Stimulated activated CD8-positive, alpha-beta memory T cell treated with anti-CD3 and anti-CD28 coated beads, Interleukin-15, amount 100 ng/mL, for 4 hours (primary cell): Measurements from ENCODE around the gene GRWD1.

ENCODE experiments used
- DNase-seq, 2 donors: peaks; one replicate each; pipeline ENCODE4 v3.0.0-alpha.2; 2020; ENCODE audit warnings: low read depth in 2 of 2

The GRWD1 gene

GRCh38 chr19:48424694-48425219 is 21.0 kb upstream of the GRWD1 start:
- no peak for DNase-seq

DNA sequence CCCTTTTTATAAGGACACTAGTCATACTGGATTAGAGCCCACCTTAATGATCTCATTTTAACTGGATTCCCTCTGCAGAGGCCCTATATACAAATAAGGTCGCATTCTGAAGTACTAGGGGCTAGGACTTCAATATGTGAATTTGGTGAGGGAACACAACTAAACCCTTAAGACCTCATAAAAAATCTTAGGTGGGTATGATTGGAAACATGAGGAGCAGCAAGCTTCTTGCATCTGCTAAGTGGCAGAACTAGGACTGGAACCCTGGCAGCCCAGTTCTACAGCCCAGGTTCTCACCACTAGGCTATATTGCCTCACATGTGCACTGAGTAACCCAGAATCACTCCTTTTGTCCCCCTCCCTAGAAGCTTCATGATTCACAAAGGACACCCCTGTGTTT is 17.1 kb upstream of the GRWD1 start:
- DNase-seq, result no peak

DNA sequence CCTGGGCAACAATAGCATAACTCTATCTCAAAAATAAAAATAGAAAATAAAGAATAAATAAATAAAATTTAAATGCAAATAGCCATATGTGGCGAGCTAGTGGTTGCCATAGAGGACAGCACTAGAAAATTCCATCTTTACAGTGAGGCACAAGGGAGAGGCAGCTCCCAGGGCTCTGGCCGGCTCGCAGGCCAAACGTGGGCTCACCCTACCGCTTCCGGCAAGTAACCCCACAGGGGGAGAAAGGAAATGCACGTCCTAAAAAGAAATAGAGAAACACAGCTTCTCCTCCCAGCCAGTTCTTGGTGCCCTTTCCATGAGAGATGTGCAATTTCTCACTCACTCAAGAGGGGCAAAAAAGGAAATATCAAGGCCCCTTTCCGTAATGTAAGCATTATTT is 12.4 kb upstream of the GRWD1 start:
- DNase-seq, result no peak

GRCh38 chr19:48436586-48436985 is 9.2 kb upstream of the GRWD1 start:
- DNase-seq, result no peak

- DNase-seq, result no peak
Observed at GRCh38 chr19:48441360-48442050, 4.3 kb upstream of the GRWD1 start.

- DNase-seq, result no peak
Observed at GRCh38 chr19:48442116-48443035, 3.4 kb upstream of the GRWD1 start.

- DNase-seq, result no peak
Observed at GRCh38 chr19:48443256-48443655, 2.5 kb upstream of the GRWD1 start.

DNA sequence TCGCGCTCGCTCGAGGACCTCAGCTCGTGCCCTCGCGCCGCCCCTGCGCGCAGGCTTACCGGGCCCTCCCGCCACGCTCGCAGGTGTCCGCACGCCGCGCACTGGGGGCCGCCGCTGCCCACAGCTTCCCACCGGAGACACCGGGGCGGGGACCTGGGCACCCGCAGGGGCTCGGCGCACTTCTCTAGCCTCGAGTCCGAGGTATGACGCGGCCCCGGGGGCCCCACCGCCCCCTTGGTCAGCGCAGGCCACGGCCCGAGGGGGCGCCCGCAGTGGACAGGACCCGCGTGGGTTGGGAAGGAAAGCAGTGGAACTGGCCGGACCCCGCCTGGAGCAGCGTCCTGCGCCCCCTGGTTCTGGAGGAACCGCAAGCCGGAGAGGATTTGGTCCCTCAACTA is 2.1 kb upstream of the GRWD1 start:
- DNase-seq, result no peak

- DNase-seq, result no peak
Observed at GRCh38 chr19:48444129-48444935, 1.5 kb upstream of the GRWD1 start.

DNA sequence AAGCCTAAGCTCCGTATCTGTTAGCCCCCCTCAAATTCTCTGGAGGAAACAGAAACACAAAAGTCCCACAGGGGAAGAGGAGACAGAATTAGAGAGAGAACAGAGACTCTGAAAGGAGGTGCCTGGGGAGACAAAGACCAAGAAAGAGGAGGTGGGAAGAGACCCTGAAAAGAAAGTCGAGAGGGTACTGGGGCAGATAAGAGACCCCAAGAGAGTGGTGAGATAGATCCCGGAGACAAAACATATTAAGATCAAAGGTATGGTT is 915 bp upstream of the GRWD1 start:
- DNase-seq, result no peak

- DNase-seq, result no peak
Observed at GRCh38 chr19:48445256-48445605, 552 bp upstream of the GRWD1 start.

DNA sequence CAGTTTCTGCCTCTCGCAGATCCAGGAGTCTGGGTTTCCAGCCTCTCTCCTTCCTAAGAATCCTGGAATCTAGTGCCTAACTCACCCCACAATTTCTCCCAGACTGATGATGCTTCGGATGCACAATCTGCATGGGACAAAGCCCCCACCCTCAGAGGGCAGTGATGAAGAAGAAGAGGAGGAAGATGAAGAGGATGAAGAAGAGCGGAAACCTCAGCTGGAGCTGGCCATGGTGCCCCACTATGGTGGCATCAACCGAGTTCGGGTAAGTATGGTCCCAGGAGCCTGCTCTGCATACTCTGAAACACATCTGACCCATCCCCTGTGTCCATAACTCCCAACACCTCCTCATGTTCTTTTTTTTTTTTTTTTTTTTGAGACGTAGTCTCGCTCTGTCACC is 796 bp downstream of the GRWD1 start:
- no peak for DNase-seq

DNA sequence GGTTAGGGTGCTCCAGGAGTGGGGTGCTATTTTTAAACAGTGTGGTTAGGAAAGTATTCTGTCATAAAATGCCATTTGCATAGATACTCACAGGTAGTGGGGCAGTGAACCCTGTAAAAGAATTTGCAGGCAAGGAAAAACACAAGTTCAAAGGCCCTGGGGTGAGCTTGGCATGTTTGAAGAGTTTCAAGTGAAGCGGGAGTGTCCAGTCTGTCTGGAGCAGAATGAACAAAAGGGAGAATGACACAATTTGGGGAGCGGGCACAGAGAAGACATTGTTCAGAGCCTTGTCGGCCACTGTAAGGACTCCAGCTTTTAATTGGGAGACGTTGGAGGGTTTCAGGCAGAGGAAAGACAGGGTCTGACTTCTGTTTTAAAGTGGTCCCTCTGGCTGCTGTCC is 2.8 kb downstream of the GRWD1 start:
- DNase-seq, result no peak

- DNase-seq, result no peak
Observed at GRCh38 chr19:48450441-48450840, 4.7 kb downstream of the GRWD1 start.

- DNase-seq, result no peak
Observed at GRCh38 chr19:48450863-48451262, 5.1 kb downstream of the GRWD1 start.

DNA sequence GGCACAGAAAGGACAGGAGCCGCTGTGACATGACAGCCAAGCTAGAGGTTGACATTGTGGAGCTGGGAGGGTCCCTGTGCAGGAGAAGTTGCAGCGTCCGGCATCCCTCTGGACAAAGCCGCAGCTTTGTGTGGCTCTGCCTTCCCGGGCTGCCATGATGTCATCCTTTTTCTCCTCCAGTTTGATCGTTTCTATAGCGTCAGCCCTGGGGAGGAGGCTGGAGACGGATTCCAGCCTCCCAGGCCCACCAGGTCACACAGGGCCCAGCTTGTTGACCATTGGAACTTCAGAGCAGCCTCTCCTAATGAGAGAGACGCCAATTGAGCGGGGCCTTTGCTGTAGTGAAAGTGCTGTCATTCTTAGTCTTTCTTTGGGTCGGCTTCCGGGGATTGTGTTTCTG is 5.8 kb downstream of the GRWD1 start:
- DNase-seq, result no peak

- DNase-seq, result no peak
Observed at GRCh38 chr19:48452289-48453190, 6.8 kb downstream of the GRWD1 start.

DNA sequence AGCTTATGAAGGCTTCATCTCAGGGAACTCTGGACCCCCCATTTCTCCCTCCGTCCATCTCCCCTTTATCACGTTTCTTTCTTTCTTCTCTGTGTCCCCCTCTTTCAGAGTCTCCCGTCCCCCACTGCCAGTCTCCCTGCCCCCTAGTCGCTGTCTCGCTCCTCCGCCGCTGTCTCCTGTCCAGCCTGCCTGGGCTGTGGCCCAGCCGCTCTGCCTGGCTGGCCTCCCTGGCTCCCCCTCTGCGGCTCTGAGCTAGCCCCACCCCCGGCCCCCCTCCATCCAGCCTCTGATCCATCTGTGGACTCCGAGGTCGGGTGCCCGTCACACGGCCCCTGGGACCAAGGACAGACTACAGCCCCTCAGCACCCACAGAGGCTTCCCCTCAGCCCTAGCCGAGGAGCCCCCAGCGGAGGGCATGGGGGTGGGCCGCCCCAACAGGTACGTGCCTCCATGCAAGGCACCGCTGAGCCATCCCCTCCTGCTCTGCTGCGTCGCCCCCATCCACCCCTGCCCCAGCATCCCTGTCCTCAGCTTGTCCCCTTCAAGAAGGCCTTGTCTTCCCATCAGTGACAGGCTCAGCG is 8.5 kb downstream of the GRWD1 start:
- DNase-seq, result no peak

GRCh38 chr19:48455171-48455907 is 9.6 kb downstream of the GRWD1 start, which contains the start of gene KCNJ14:
Gene KCNJ14 (plus strand): TSS chr19:48455574. CDS start chr19:48461725, 6,151 bp downstream.
- no peak for DNase-seq

DNA sequence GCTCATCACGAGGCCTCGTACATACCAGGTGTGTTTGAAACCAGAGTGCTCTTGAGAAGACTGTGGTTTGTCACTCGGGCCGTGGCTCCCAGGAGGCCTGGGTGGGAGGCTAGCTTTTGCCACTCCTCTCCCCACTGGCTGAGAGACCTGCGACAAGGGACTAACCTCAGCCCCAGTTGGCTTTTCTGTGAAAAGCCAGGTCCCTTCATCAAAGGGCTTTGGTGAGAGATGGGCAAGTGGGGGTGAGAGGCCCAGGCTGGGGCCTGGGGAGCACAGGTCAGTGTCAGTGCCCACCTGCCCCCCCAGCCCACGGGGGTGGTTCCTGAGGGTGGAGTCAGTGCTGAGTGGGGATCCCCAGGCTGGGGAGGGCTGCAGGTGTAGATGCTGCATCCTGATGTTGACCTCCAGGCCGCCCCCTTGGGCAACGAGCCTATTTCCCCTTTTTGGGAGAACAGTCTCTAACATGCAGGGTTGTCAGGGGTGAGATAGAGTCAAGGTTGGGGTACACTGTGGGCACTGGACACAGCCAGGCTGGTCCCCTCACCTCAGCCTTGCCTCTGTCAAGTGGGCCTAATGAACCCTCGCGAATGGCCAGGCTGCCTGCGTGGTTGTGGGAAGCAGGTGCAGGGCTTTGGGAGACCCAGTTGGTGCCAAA is 10.3 kb downstream of the GRWD1 start:
- no peak for DNase-seq
